ENCODE data around the gene SLC20A1.
A peak's percentile ranks its signal among the peaks of the same experiment; 100 is the strongest.

DNA sequence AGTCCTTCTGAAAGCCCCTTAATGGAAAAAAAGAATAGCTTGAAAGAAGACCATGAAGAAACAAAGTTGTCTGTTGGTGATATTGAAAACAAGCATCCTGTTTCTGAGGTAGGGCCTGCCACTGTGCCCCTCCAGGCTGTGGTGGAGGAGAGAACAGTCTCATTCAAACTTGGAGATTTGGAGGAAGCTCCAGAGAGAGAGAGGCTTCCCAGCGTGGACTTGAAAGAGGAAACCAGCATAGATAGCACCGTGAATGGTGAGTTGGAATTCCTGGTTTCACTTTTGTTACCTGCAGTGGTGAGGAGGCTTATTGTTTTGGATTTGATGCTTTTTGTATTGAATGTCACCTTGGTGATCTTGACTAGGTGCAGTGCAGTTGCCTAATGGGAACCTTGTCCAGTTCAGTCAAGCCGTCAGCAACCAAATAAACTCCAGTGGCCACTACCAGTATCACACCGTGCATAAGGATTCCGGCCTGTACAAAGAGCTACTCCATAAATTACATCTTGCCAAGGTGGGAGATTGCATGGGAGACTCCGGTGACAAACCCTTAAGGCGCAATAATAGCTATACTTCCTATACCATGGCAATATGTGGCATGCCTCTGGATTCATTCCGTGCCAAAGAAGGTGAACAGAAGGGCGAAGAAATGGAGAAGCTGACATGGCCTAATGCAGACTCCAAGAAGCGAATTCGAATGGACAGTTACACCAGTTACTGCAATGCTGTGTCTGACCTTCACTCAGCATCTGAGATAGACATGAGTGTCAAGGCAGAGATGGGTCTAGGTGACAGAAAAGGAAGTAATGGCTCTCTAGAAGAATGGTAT lies 13.3 kb downstream of the SLC20A1 start:
- no peak; the same call in 1 of the 2 replicates for TF ChIP-seq POLR2A (IDR thresholded peaks at IDR 0.05; ENCODE audit: low read depth, low read length)
- TF ChIP-seq POLR2AphosphoS5 (IDR thresholded peaks at IDR 0.05; ENCODE audit: low read depth, low read length) = peak; percentile 81
